ENCODE measurements around the gene IL11.

Gene IL11

GRCh38 chr19:55354698-55355212 is 15.5 kb downstream of the IL11 start, which contains the start of gene COX6B2:
COX6B2 (minus strand) TSS chr19:55354719; CDS start chr19:55354521, 198 bp downstream.
- peak within 1 kb of the TSS; percentile 44 for H3K4me3 ChIP-seq (ENCODE audit: low read depth, low read length)
- no peak for TF ChIP-seq CTCF (IDR thresholded peaks at IDR 0.05; ENCODE audit: low read depth, low read length)
- DNase-seq (ENCODE audit: low read depth, low spot score): no peak
- in situ Hi-C loops (cut with HindIII; ENCODE audit: low sequenced_read_pairs): no loop called here

GRCh38 chr19:55353803-55354697 is 16.2 kb downstream of the IL11 start:
- no peak for TF ChIP-seq CTCF (IDR thresholded peaks at IDR 0.05; ENCODE audit: low read depth, low read length)
- H3K4me3 ChIP-seq (ENCODE audit: low read depth, low read length): peak overlapping the region; percentile 44
- in situ Hi-C loops (cut with HindIII; ENCODE audit: low sequenced_read_pairs): no loop called here
- peak; percentile 52 for DNase-seq (ENCODE audit: low read depth, low spot score)

- no peak for TF ChIP-seq CTCF (IDR thresholded peaks at IDR 0.05; ENCODE audit: low read depth, low read length)
- H3K4me3 ChIP-seq (ENCODE audit: low read depth, low read length): peak overlapping the region; percentile 44
- in situ Hi-C loops (cut with HindIII; ENCODE audit: low sequenced_read_pairs): no loop called here
- DNase-seq (ENCODE audit: low read depth, low spot score): no peak
These were observed 16.9 kb downstream of the IL11 start for GRCh38 chr19:55353356-55353802.

GRCh38 chr19:55352549-55353145 is 17.6 kb downstream of the IL11 start:
- DNase-seq (ENCODE audit: low read depth, low spot score): no peak
- H3K4me3 ChIP-seq (ENCODE audit: low read depth, low read length): no peak overlapping the region
- in situ Hi-C loops (cut with HindIII; ENCODE audit: low sequenced_read_pairs): no loop called here
- TF ChIP-seq CTCF (IDR thresholded peaks at IDR 0.05; ENCODE audit: low read depth, low read length): no peak

GRCh38 chr19:55352040-55352439 is 18.2 kb downstream of the IL11 start:
- no peak for TF ChIP-seq CTCF (IDR thresholded peaks at IDR 0.05; ENCODE audit: low read depth, low read length)
- in situ Hi-C loops (cut with HindIII; ENCODE audit: low sequenced_read_pairs): no loop called here
- no peak for DNase-seq (ENCODE audit: low read depth, low spot score)
- no peak overlapping the region for H3K4me3 ChIP-seq (ENCODE audit: low read depth, low read length)

GRCh38 chr19:55350620-55351315 is 19.5 kb downstream of the IL11 start:
- no peak for DNase-seq (ENCODE audit: low read depth, low spot score)
- H3K4me3 ChIP-seq (ENCODE audit: low read depth, low read length): no peak overlapping the region
- in situ Hi-C loops (cut with HindIII; ENCODE audit: low sequenced_read_pairs): no loop called here
- TF ChIP-seq CTCF (IDR thresholded peaks at IDR 0.05; ENCODE audit: low read depth, low read length): no peak

Measured in astrocyte of the spinal cord (primary cell).